Fibroblast of lung (primary cell): ENCODE data around the gene CDCA4. TPM values are rescaled to one million over a fixed set of nuclear protein-coding genes. Genes with fewer than 3 reads are reported as not detected.

Experiments
- DNase-seq, 2 donors: peaks; one replicate each; pipeline versions ENCODE4 v3.0.0 to v3.0.0-alpha.2; 2010; ENCODE audit warnings: low read depth in 2 of 2
- H2AFZ ChIP-seq: 2 replicates; pipeline ENCODE4 v1.5.1; 2012; ENCODE audit warnings: low read length, control low read depth, inconsistent platforms
- H3K27ac ChIP-seq: 2 replicates; pipeline ENCODE4 v1.5.1; 2011; ENCODE audit warnings: low read length, control low read depth; ENCODE audit not compliant: insufficient read depth
- H3K27me3 ChIP-seq: 2 replicates; pipeline ENCODE4 v1.5.1; 2011; ENCODE audit warnings: mild to moderate bottlenecking, low read length; ENCODE audit not compliant: control insufficient read depth, insufficient read depth
- H3K36me3 ChIP-seq: 2 replicates; pipeline ENCODE4 v1.5.1; 2011; ENCODE audit warnings: low read length; ENCODE audit not compliant: control insufficient read depth, insufficient read depth
- H3K4me1 ChIP-seq: 2 replicates; pipeline ENCODE4 v1.5.1; 2011; ENCODE audit warnings: low read length; ENCODE audit not compliant: control insufficient read depth, insufficient read depth; ENCODE audit errors: extremely low read depth
- H3K4me2 ChIP-seq: 2 replicates; pipeline ENCODE4 v1.5.1; 2011; ENCODE audit warnings: low read length, control low read depth; ENCODE audit not compliant: insufficient read depth; ENCODE audit errors: extremely low read depth
- H3K4me3 ChIP-seq, 4 experiments: fragments of 200-600 bp in 1 of 4; sonication (generic) in 1 of 4; replicated peaks in 1 of 4; 2 replicates each; pipeline ENCODE4 v1.5.1; 2011 to 2016; ENCODE audit warnings: low read length in 4 of 4, low read depth in 3 of 4, mild to moderate bottlenecking in 3 of 4, control low read depth in 2 of 4, inconsistent platforms in 1 of 4, mixed read lengths in 1 of 4; ENCODE audit not compliant: insufficient read depth in 1 of 4; ENCODE audit errors: control extremely low read depth in 1 of 4
- H3K79me2 ChIP-seq: 2 replicates; pipeline ENCODE4 v1.5.1; 2012; ENCODE audit warnings: mild to moderate bottlenecking, low read length, inconsistent platforms; ENCODE audit not compliant: control insufficient read depth, insufficient read depth
- H3K9ac ChIP-seq: 2 replicates; pipeline ENCODE4 v1.5.1; 2011; ENCODE audit warnings: mild to moderate bottlenecking, low read length, control low read depth; ENCODE audit not compliant: insufficient read depth
- H3K9me3 ChIP-seq: 2 replicates; pipeline ENCODE4 v1.5.1; 2012; ENCODE audit warnings: low read depth, low read length; ENCODE audit not compliant: control insufficient read depth, insufficient read depth
- H4K20me1 ChIP-seq: 2 replicates; pipeline ENCODE4 v1.5.1; 2011; ENCODE audit warnings: low read length; ENCODE audit not compliant: control insufficient read depth, insufficient read depth; ENCODE audit errors: extremely low read depth
- CTCF ChIP-seq, 2 donors: IDR thresholded peaks in 1 of 2; conservative IDR thresholded peaks in 1 of 2; 1 replicate in 1 of 2; 2 replicates in 1 of 2; pipeline ENCODE4 v1.5.1; 2011 to 2012; ENCODE audit warnings: low read length in 2 of 2, control low read depth in 1 of 2, inconsistent platforms in 1 of 2, low read depth in 1 of 2, mild to moderate bottlenecking in 1 of 2
- EZH2 ChIP-seq: IDR thresholded peaks from 2 replicates; pipeline ENCODE4 v1.5.1; 2012; ENCODE audit warnings: low read length, control low read depth, mild to moderate bottlenecking; ENCODE audit errors: missing control alignments
- polyA plus RNA-seq, 2 donors: library from polyadenylated mRNA; depleted of rRNA in 1 of 2; stranded (reverse) in 1 of 2; unstranded in 1 of 2; fragments of >200 nt; gene quantifications; 2 replicates each; pipeline ENCODE4 v1.2.1, GENCODE V29; 2011 to 2012; ENCODE audit warnings: missing spikeins in 1 of 2
- total RNA-seq: library from RNA; depleted of rRNA; stranded (reverse); fragments of >200 nt; gene quantifications from 2 replicates; pipeline ENCODE4 v1.2.1, GENCODE V29; 2014

The CDCA4 gene
- total and polyA plus RNA-seq, 2 donors (not counting 1 experiment from before 2014, with no cell fraction given) = 7.9 to 8.0 TPM

GRCh38 chr14:105015242-105015641 is 5.6 kb downstream of the CDCA4 start:
- H3K27ac ChIP-seq = no peak overlapping the region

DNA sequence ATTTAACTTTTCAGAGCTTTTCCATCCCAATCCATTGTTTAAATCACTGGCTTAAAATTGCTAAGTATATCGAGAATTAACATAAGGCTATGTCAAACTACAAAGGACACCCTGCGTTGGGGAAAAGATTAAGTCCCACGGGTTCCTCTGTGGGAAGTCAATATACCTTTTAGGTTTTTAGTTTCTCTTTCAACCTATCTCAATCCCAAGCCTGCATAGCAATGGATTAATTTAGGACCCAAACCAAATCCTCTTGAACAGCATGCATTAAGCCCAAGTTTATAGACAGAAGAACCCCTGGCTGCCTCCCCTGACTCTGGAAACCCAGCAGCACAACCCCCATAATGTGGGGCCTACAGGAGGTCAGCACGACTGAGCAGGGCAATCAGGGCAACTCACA is 6.3 kb downstream of the CDCA4 start:
- peak overlapping the region in 1 of 4 experiments; percentile 23 for H3K4me3 ChIP-seq
- H4K20me1 ChIP-seq = no peaks in the 10 kb centered on the region
- TF ChIP-seq EZH2 (no peak), CTCF (conservative IDR thresholded peaks at IDR 0.05 in 1 of 2, IDR thresholded peaks at IDR 0.05 in 1 of 2; ENCODE audit: low read depth in 1 of 2, low read length in 2 of 2) (no peak)
- H3K4me2 ChIP-seq = peak overlapping the region; percentile 54
- DNase-seq = no peak
- H3K9me3 ChIP-seq = no peaks in the 10 kb centered on the region
- peaks cover 13% of the 10 kb centered on the region for H3K36me3 ChIP-seq
- no peak overlapping the region for H3K9ac ChIP-seq
- H2AFZ ChIP-seq = no peak overlapping the region
- H3K27me3 ChIP-seq = no peaks in the 10 kb centered on the region
- H3K27ac ChIP-seq = peak overlapping the region; percentile 6
- H3K79me2 ChIP-seq = peaks cover 97% of the 10 kb centered on the region
- peaks cover 7% of the 10 kb centered on the region for H3K4me1 ChIP-seq

More at GRCh38 chr14:105015242-105015641, 5.6 kb downstream of the CDCA4 start:
- no peak for TF ChIP-seq EZH2
- TF ChIP-seq CTCF (conservative IDR thresholded peaks at IDR 0.05 in 1 of 2, IDR thresholded peaks at IDR 0.05 in 1 of 2; ENCODE audit: low read depth in 1 of 2, low read length in 2 of 2) = no peak
- Histone ChIP-seq H3K9me3 (no peaks in the 10 kb centered on the region), H3K4me3 (no peak overlapping the region), H3K9ac (no peak overlapping the region), H3K27me3 (no peaks in the 10 kb centered on the region), H2AFZ (no peak overlapping the region), H3K4me1 (peaks cover 7% of the 10 kb centered on the region), H3K79me2 (peaks cover 98% of the 10 kb centered on the region), H3K36me3 (peaks cover 11% of the 10 kb centered on the region), H4K20me1 (no peaks in the 10 kb centered on the region), H3K4me2 (no peak overlapping the region)
- no peak for DNase-seq

GRCh38 chr14:105014032-105014431 is 6.9 kb downstream of the CDCA4 start:
- Histone ChIP-seq H3K36me3 (peaks cover 14% of the 10 kb centered on the region), H3K9me3 (no peaks in the 10 kb centered on the region), H3K27me3 (no peaks in the 10 kb centered on the region), H3K79me2 (peaks cover 94% of the 10 kb centered on the region), H3K4me3 (no peak overlapping the region), H3K9ac (no peak overlapping the region), H2AFZ (no peak overlapping the region), H3K27ac (no peak overlapping the region), H3K4me1 (peaks cover 1% of the 10 kb centered on the region), H3K4me2 (peak overlapping the region; percentile 54), H4K20me1 (no peaks in the 10 kb centered on the region)
- no peak for DNase-seq
- no peak for TF ChIP-seq CTCF (conservative IDR thresholded peaks at IDR 0.05 in 1 of 2, IDR thresholded peaks at IDR 0.05 in 1 of 2; ENCODE audit: low read depth in 1 of 2, low read length in 2 of 2)
- TF ChIP-seq EZH2 = no peak
